HepG2 (cell line): ENCODE data around the gene FANCE. TPM values are rescaled to one million over a fixed set of nuclear protein-coding genes. Genes with fewer than 3 reads are reported as not detected.

Experiments used
- ATAC-seq: fragments of 200-7000 bp; cut with Tn5 transposase; 3 replicates; pipeline ENCODE4 v1.9.1; 2020; ENCODE audit warnings: mild to moderate bottlenecking, moderate library complexity
- BruUV-seq: library from RNA; stranded (reverse); fragments of 400-500 nt; replicated peaks from 2 replicates; lab custom pipeline; 2021; lab: Mats Ljungman, UMichigan
- CTCF ChIA-PET: fragments of 300-600 bp; formaldehyde crosslinking; extraction: SDS; loops from one replicate; lab custom pipeline; 2021; ENCODE audit warnings: low total read pairs, inconsistent platforms, low intra/inter-chr PET ratio; lab: Yijun Ruan, JAX
- POLR2A ChIA-PET: fragments of 350-600 bp; sonication (Branson Sonifier 250); formaldehyde crosslinking; loops from one replicate; lab custom pipeline; 2020; ENCODE audit warnings: antibody characterized with exemption, inconsistent platforms; lab: Yijun Ruan, JAX
- DNase-seq: peaks from one replicate; pipeline ENCODE4 v3.0.0-alpha.2; 2015; ENCODE audit warnings: low spot score
- FAIRE-seq: peaks from 3 replicates; lab custom pipeline; 2011; peaks lifted over from hg19 to GRCh38; lab: Jason Lieb, UNC
- H2AFZ ChIP-seq: one replicate; pipeline ENCODE4 v1.6.1; 2011; ENCODE audit warnings: low read length, inconsistent platforms
- H3K27ac ChIP-seq: fragments of 300-600 bp; 3 replicates; pipeline ENCODE4 v1.8.0; 2011; ENCODE audit warnings: mixed run types, mild to moderate bottlenecking, mixed read lengths, low read length, inconsistent platforms; ENCODE audit not compliant: insufficient read depth; ENCODE audit errors: extremely low read length
- H3K27me3 ChIP-seq, 2 experiments: fragments of 200-600 bp in 1 of 2; 2 replicates in 1 of 2; 3 replicates in 1 of 2; pipeline versions ENCODE4 v1.6.0 to v1.8.0; 2011; ENCODE audit warnings: low read length in 2 of 2, mild to moderate bottlenecking in 2 of 2, moderate library complexity in 2 of 2, inconsistent platforms in 1 of 2; ENCODE audit not compliant: insufficient read depth in 2 of 2, control insufficient read depth in 1 of 2
- H3K36me3 ChIP-seq, 2 experiments: fragments of 200-600 bp in 1 of 2; replicated peaks in 1 of 2; 2 replicates in 1 of 2; 3 replicates in 1 of 2; pipeline versions ENCODE4 v1.5.1 to v1.8.0; 2011; ENCODE audit warnings: low read length in 2 of 2, inconsistent platforms in 1 of 2; ENCODE audit not compliant: insufficient read depth in 2 of 2, control insufficient read depth in 1 of 2
- H3K4me1 ChIP-seq: 2 replicates; pipeline ENCODE4 v1.5.1; 2012; ENCODE audit warnings: low read length, inconsistent platforms; ENCODE audit not compliant: insufficient read depth
- H3K4me2 ChIP-seq: 2 replicates; pipeline ENCODE4 v1.6.0; 2011; ENCODE audit warnings: low read depth, low read length, inconsistent platforms
- H3K4me3 ChIP-seq, 3 experiments: fragments of 200-600 bp in 1 of 3; sonication (generic), shearing (Covaris generic) in 1 of 3; replicated peaks in 1 of 3; 2 replicates each; pipeline ENCODE4 v1.5.1; 2011 to 2016; ENCODE audit warnings: low read length in 3 of 3, inconsistent platforms in 2 of 3, low read depth in 2 of 3, mild to moderate bottlenecking in 2 of 3, control low read depth in 1 of 3, mixed read lengths in 1 of 3; ENCODE audit not compliant: insufficient read depth in 1 of 3
- H3K79me2 ChIP-seq: one replicate; pipeline ENCODE4 v1.6.1; 2011; ENCODE audit warnings: low read length, inconsistent platforms; ENCODE audit not compliant: insufficient read depth
- H3K9ac ChIP-seq: 2 replicates; pipeline ENCODE4 v1.6.0; 2011; ENCODE audit warnings: mild to moderate bottlenecking, low read depth, low read length, inconsistent platforms; ENCODE audit not compliant: insufficient read depth
- H3K9me3 ChIP-seq: 2 replicates; pipeline ENCODE4 v1.5.1; 2012; ENCODE audit warnings: mild to moderate bottlenecking, low read length
- H4K20me1 ChIP-seq: 2 replicates; pipeline ENCODE4 v1.6.0; 2011; ENCODE audit warnings: inconsistent platforms, mild to moderate bottlenecking, low read length, moderate library complexity; ENCODE audit not compliant: insufficient read depth
- CENPX ChIP-seq: sonication (generic); formaldehyde crosslinking; IDR thresholded peaks from 2 replicates; pipeline ENCODE4 v1.9.0; 2021; ENCODE audit warnings: mild to moderate bottlenecking, missing genetic modification reagents, moderate library complexity
- ELF1 ChIP-seq: sonication (generic); formaldehyde crosslinking; IDR thresholded peaks from 2 replicates; pipeline ENCODE4 v1.4.0; 2020; ENCODE audit warnings: missing genetic modification reagents
- NCOA1 ChIP-seq: sonication (generic); formaldehyde crosslinking; IDR thresholded peaks from 2 replicates; pipeline ENCODE4 v1.9.0; 2021; ENCODE audit warnings: missing genetic modification reagents
- NR2F6 ChIP-seq, 2 experiments: IDR thresholded peaks; 2 replicates each; pipeline ENCODE4 v1.6.1; 2016; ENCODE audit warnings: antibody characterized with exemption in 1 of 2, mild to moderate bottlenecking in 1 of 2
- REPIN1 ChIP-seq: sonication (generic); formaldehyde crosslinking; IDR thresholded peaks from 2 replicates; pipeline ENCODE4 v1.8.0; 2022; ENCODE audit warnings: missing genetic modification reagents, low read depth, mild to moderate bottlenecking, borderline replicate concordance
- SIX4 ChIP-seq: sonication (generic); formaldehyde crosslinking; IDR thresholded peaks from 2 replicates; pipeline ENCODE4 v1.4.0; 2020; ENCODE audit warnings: missing genetic modification reagents
- ZBTB37 ChIP-seq: sonication (generic); formaldehyde crosslinking; IDR thresholded peaks from 2 replicates; pipeline ENCODE4 v1.4.0; 2020; ENCODE audit warnings: mild to moderate bottlenecking, missing genetic modification reagents
- ZNF230 ChIP-seq: sonication (generic); formaldehyde crosslinking; IDR thresholded peaks from 2 replicates; pipeline ENCODE4 v1.4.0; 2020; ENCODE audit warnings: mild to moderate bottlenecking, missing genetic modification reagents
- ZNF274 ChIP-seq: sonication (generic); formaldehyde crosslinking; IDR thresholded peaks from 2 replicates; pipeline ENCODE4 v1.5.1; 2020; ENCODE audit warnings: mild to moderate bottlenecking, missing genetic modification reagents
- ZNF510 ChIP-seq: sonication (generic); formaldehyde crosslinking; IDR thresholded peaks from 2 replicates; pipeline ENCODE4 v1.4.0; 2020; ENCODE audit warnings: low read depth, mild to moderate bottlenecking, missing genetic modification reagents
- ZNF550 ChIP-seq: sonication (generic); formaldehyde crosslinking; IDR thresholded peaks from 2 replicates; pipeline ENCODE4 v1.4.0; 2020; ENCODE audit warnings: mild to moderate bottlenecking, missing genetic modification reagents, borderline replicate concordance
- ZNF589 ChIP-seq: sonication (generic); formaldehyde crosslinking; conservative IDR thresholded peaks from 2 replicates; pipeline ENCODE4 v1.8.0; 2022; ENCODE audit warnings: mild to moderate bottlenecking, moderate library complexity, missing genetic modification reagents
- ZNF749 ChIP-seq: sonication (generic); formaldehyde crosslinking; IDR thresholded peaks from 2 replicates; pipeline ENCODE4 v1.8.0; 2022; ENCODE audit warnings: mild to moderate bottlenecking, missing genetic modification reagents, moderate library complexity, borderline replicate concordance
- ZSCAN20 ChIP-seq: sonication (generic); formaldehyde crosslinking; IDR thresholded peaks from 2 replicates; pipeline ENCODE4 v1.4.0; 2020; ENCODE audit warnings: missing genetic modification reagents, mild to moderate bottlenecking, borderline replicate concordance
- WGBS: methylation state at CpG from one replicate; pipeline ENCODE4 v1.1.6; 2017; ENCODE audit warnings: low lambda C conversion rate; 5-methylcytosine and 5-hydroxymethylcytosine counted together
- in situ Hi-C: cut with HindIII; loops from 2 replicates; pipeline ENCODE4 v1.10.0; 2017; ENCODE audit warnings: low pct_unique_long_range_greater_than_20kb; ENCODE audit not compliant: extremely low pct_ligation_motif_present
- intact Hi-C: fragments of 100-400 bp; cut with micrococcal nuclease; formaldehyde crosslinking; loops from one replicate; pipeline ENCODE4 v1.10.0; 2022; ENCODE audit not compliant: unreplicated experiment
- polyA plus RNA-seq, 8 experiments: library from polyadenylated mRNA; depleted of rRNA in 3 of 8; stranded (reverse) in 7 of 8; unstranded in 1 of 8; fragments of >200 nt; fragmentation: Illumina TruSeq in 4 of 8; extraction: Trizol in 4 of 8; gene quantifications; 2 replicates each; pipeline versions ENCODE4 v1.2.1 to v1.2.3, GENCODE V29; 2011 to 2016; ENCODE audit warnings: low read depth in 4 of 8, missing spikeins in 1 of 8, mixed read lengths in 1 of 8; ENCODE audit not compliant: insufficient read depth in 1 of 8
- total RNA-seq, 5 experiments: library from RNA; depleted of rRNA; stranded (reverse); fragments of >200 nt; fragmentation: Illumina TruSeq; extraction: Trizol; gene quantifications; 2 replicates each; pipeline ENCODE4 v1.2.3, GENCODE V29; 2016; ENCODE audit warnings: low read depth in 1 of 5

Gene FANCE
- total and polyA plus RNA-seq, 2 of the 13 experiments (the other 11 are each of a cell fraction or from before 2014, with no cell fraction given), result 7.1 to 11.2 TPM

GRCh38 chr6:35411066-35411465 is 41.1 kb upstream of the FANCE start:
- intact Hi-C loops, result no loop called here
- in situ Hi-C loops, result no loop called here
- Histone ChIP-seq H3K79me2 (no peaks in the 10 kb centered on the region), H3K27ac (no peak overlapping the region), H3K4me1 (peaks cover 27% of the 10 kb centered on the region), H3K36me3 (peaks cover 1 to 16% of the 10 kb centered on the region in 2 experiments; a peak in 3 of 5 replicates), H3K9ac (no peak overlapping the region), H3K4me3 (no peak overlapping the region), H3K9me3 (no peaks in the 10 kb centered on the region), H4K20me1 (peaks cover 3% of the 10 kb centered on the region; the same call in 1 of the 2 replicates), H3K27me3 (no peaks in the 10 kb centered on the region), H3K4me2 (no peak overlapping the region), H2AFZ (no peak overlapping the region)
- FAIRE-seq (no peak), DNase-seq (no peak), ATAC-seq (no peak)
- WGBS, result 95% methylated on average over 9 of the region's 9 CpGs
- CTCF ChIA-PET, result no interaction called here
- BruUV-seq, result no TSS peak
- TF ChIP-seq ZNF589 (CRISPR knock-in tag), result no peak
- no peak for TF ChIP-seq ZNF550 (CRISPR knock-in tag)
- no peak for TF ChIP-seq ZSCAN20
- TF ChIP-seq ZNF749 (CRISPR knock-in tag), result no peak
- no peak for TF ChIP-seq ZNF274
- no peak for TF ChIP-seq ZNF230 (CRISPR knock-in tag)
- no peak for TF ChIP-seq NCOA1 (CRISPR knock-in tag)
- no peak for TF ChIP-seq ZBTB37
- no peak for TF ChIP-seq NR2F6 (IDR thresholded peaks at IDR 0.05)
- no peak for TF ChIP-seq NR2F6 (CRISPR knock-in tag; IDR thresholded peaks at IDR 0.05)
- TF ChIP-seq ELF1 (CRISPR knock-in tag), result no peak
- no peak for TF ChIP-seq SIX4 (CRISPR knock-in tag)
- TF ChIP-seq CENPX, result no peak
- TF ChIP-seq REPIN1 (CRISPR knock-in tag), result no peak
- TF ChIP-seq ZNF510 (CRISPR knock-in tag), result no peak
- POLR2A ChIA-PET, result no interaction called here
